Nephron (organoid): ENCODE results near the gene UBN1.

Experiments used
- H3K27ac Mint-ChIP-seq, 3 experiments: 2 replicates each; pipeline ENCODE4 v1.8.0; 2020; ENCODE audit warnings: mixed read lengths in 3 of 3, mild to moderate bottlenecking in 2 of 3, moderate library complexity in 1 of 3
- H3K27me3 Mint-ChIP-seq: 2 replicates; pipeline ENCODE4 v1.8.0; 2021; ENCODE audit warnings: low read depth, mild to moderate bottlenecking, moderate library complexity, mixed read lengths
- H3K36me3 Mint-ChIP-seq: 2 replicates; pipeline ENCODE4 v1.8.0; 2020; ENCODE audit warnings: low read depth, mixed read lengths
- H3K4me1 Mint-ChIP-seq: 2 replicates; pipeline ENCODE4 v1.8.0; 2020; ENCODE audit warnings: mixed read lengths
- H3K4me3 Mint-ChIP-seq, 3 experiments: 2 replicates each; pipeline ENCODE4 v1.8.0; 2020; ENCODE audit warnings: mild to moderate bottlenecking in 3 of 3, mixed read lengths in 3 of 3, moderate library complexity in 2 of 3
- H3K9me3 Mint-ChIP-seq: 2 replicates; pipeline ENCODE4 v1.8.0; 2020; ENCODE audit warnings: mixed read lengths
- CTCF ChIP-seq, 3 experiments: fragments of 200-600 bp; sonication (generic); IDR thresholded peaks; one replicate each; pipeline ENCODE4 v1.5.0; 2021; ENCODE audit warnings: antibody characterized with exemption in 3 of 3; ENCODE audit not compliant: unreplicated experiment in 3 of 3

Gene UBN1

GRCh38 chr16:4837733-4838501, 9.4 kb upstream of the UBN1 start:
- Mint-ChIP-seq H3K4me3 (no peak overlapping the region), H3K9me3 (no peaks in the 10 kb centered on the region), H3K27me3 (no peaks in the 10 kb centered on the region), H3K36me3 (peaks cover 49% of the 10 kb centered on the region), H3K4me1 (no peaks in the 10 kb centered on the region), H3K27ac (peak overlapping the region in 1 of 3 experiments; percentile 11)
- no peak for TF ChIP-seq CTCF (IDR thresholded peaks at IDR 0.05; ENCODE audit: unreplicated experiment in 3 of 3)

GRCh38 chr16:4839942-4840341, 7.3 kb upstream of the UBN1 start:
- no peaks in the 10 kb centered on the region for H3K9me3 Mint-ChIP-seq
- H3K4me3 Mint-ChIP-seq: no peak overlapping the region
- no peaks in the 10 kb centered on the region for H3K4me1 Mint-ChIP-seq
- no peaks in the 10 kb centered on the region for H3K27me3 Mint-ChIP-seq
- H3K27ac Mint-ChIP-seq: no peak overlapping the region
- no peak for TF ChIP-seq CTCF (IDR thresholded peaks at IDR 0.05; ENCODE audit: unreplicated experiment in 3 of 3)
- peaks cover 65% of the 10 kb centered on the region for H3K36me3 Mint-ChIP-seq

GRCh38 chr16:4840984-4841383, 6.3 kb upstream of the UBN1 start:
- peaks cover 72% of the 10 kb centered on the region for H3K36me3 Mint-ChIP-seq
- no peak for TF ChIP-seq CTCF (IDR thresholded peaks at IDR 0.05; ENCODE audit: unreplicated experiment in 3 of 3)
- H3K4me3 Mint-ChIP-seq: no peak overlapping the region
- peaks cover 7% of the 10 kb centered on the region for H3K4me1 Mint-ChIP-seq
- H3K9me3 Mint-ChIP-seq: no peaks in the 10 kb centered on the region
- no peaks in the 10 kb centered on the region for H3K27me3 Mint-ChIP-seq
- H3K27ac Mint-ChIP-seq: no peak overlapping the region

- Mint-ChIP-seq H3K36me3 (peaks cover 33% of the 10 kb centered on the region), H3K4me1 (peaks cover 45% of the 10 kb centered on the region), H3K27ac (peak overlapping the region; percentile 21 to 88 (median 82)), H3K9me3 (no peaks in the 10 kb centered on the region), H3K27me3 (no peaks in the 10 kb centered on the region), H3K4me3 (peak overlapping the region; percentile 92 to 94 (median 92))
- no peak for TF ChIP-seq CTCF (IDR thresholded peaks at IDR 0.05; ENCODE audit: unreplicated experiment in 3 of 3)
Observed at GRCh38 chr16:4846503-4846900, 779 bp upstream of the UBN1 start.

- TF ChIP-seq CTCF (IDR thresholded peaks at IDR 0.05; ENCODE audit: unreplicated experiment in 3 of 3): no peak
- peak overlapping the region; percentile 87 to 94 (median 89) for H3K4me3 Mint-ChIP-seq
- H3K9me3 Mint-ChIP-seq: no peaks in the 10 kb centered on the region
- H3K27me3 Mint-ChIP-seq: no peaks in the 10 kb centered on the region
- H3K4me1 Mint-ChIP-seq: peaks cover 46% of the 10 kb centered on the region
- peaks cover 29% of the 10 kb centered on the region for H3K36me3 Mint-ChIP-seq
- peak overlapping the region in 2 of 3 experiments; percentile 55 to 83 for H3K27ac Mint-ChIP-seq
Observed at GRCh38 chr16:4847774-4848587, 700 bp downstream of the UBN1 start.
